Astrocyte of the cerebellum (primary cell): ENCODE data around the gene IGF1R.

ENCODE experiments used
- DNase-seq: peaks from one replicate; pipeline ENCODE4 v3.0.0-alpha.2; 2011; ENCODE audit warnings: low read depth
- H3K4me3 ChIP-seq: 2 replicates; pipeline ENCODE4 v1.5.1; 2011; ENCODE audit warnings: mild to moderate bottlenecking, low read depth, low read length, moderate library complexity
- CTCF ChIP-seq: IDR thresholded peaks from 2 replicates; pipeline ENCODE4 v1.5.1; 2012; ENCODE audit warnings: low read length, low read depth, moderate library complexity, mild to moderate bottlenecking; ENCODE audit errors: missing control alignments
- in situ Hi-C: cut with HindIII; loops from 2 replicates; pipeline ENCODE4 v1.10.0; 2017; ENCODE audit warnings: low sequenced_read_pairs

The IGF1R gene

GRCh38 chr15:98730860-98731711, 82.7 kb downstream of the IGF1R start:
- no peak overlapping the region for H3K4me3 ChIP-seq
- in situ Hi-C loops = no loop called here
- no peak for DNase-seq
- no peak for TF ChIP-seq CTCF

- no peak overlapping the region for H3K4me3 ChIP-seq
- in situ Hi-C loops = no loop called here
- no peak for DNase-seq
- no peak for TF ChIP-seq CTCF
Measured at GRCh38 chr15:98731712-98732450, 83.5 kb downstream of the IGF1R start.

GRCh38 chr15:98733098-98733497, 84.8 kb downstream of the IGF1R start:
- no peak overlapping the region for H3K4me3 ChIP-seq
- TF ChIP-seq CTCF = no peak
- DNase-seq = no peak
- in situ Hi-C loops = no loop called here

- TF ChIP-seq CTCF = no peak
- no peak for DNase-seq
- in situ Hi-C loops = no loop called here
- H3K4me3 ChIP-seq = no peak overlapping the region
Measured at GRCh38 chr15:98734466-98735199, 86.3 kb downstream of the IGF1R start.

GRCh38 chr15:98735304-98735703, 87.0 kb downstream of the IGF1R start:
- no peak overlapping the region for H3K4me3 ChIP-seq
- no peak for DNase-seq
- TF ChIP-seq CTCF = no peak
- in situ Hi-C loops = no loop called here

- H3K4me3 ChIP-seq = no peak overlapping the region
- DNase-seq = no peak
- no peak for TF ChIP-seq CTCF
- in situ Hi-C loops = no loop called here
Measured at GRCh38 chr15:98735895-98736617, 87.7 kb downstream of the IGF1R start.
